Renal cortex interstitium (tissue), 11 donors: ENCODE measurements around the gene ALG5. TPM values are rescaled to one million over a fixed set of nuclear protein-coding genes. Genes with fewer than 3 reads are reported as not detected.

Source experiments
- DNase-seq, 11 donors: peaks; one replicate each; pipeline ENCODE4 v3.0.0-alpha.2; 2013; ENCODE audit warnings: low read depth in 9 of 11, low spot score in 4 of 11; ENCODE audit errors: extremely low read depth in 1 of 11
- polyA plus RNA-seq, 3 donors: library from polyadenylated mRNA; unstranded; fragments of 120-200 nt; gene quantifications; one replicate each; pipeline ENCODE4 v1.2.1, GENCODE V29; 2013; ENCODE audit not compliant: insufficient read length in 3 of 3

Gene ALG5
- polyA plus RNA-seq, 3 donors = 55.8 to 65.3 (median 56.8) TPM

- peak in 1 of 11 donors; percentile 13 for DNase-seq
Observed at GRCh38 chr13:36920616-36921185, 78.4 kb downstream of the ALG5 start.

GRCh38 chr13:36919833-36920615 is 79.1 kb downstream of the ALG5 start, which contains the start of gene SMAD9:
SMAD9 (minus strand) TSS chr13:36920238; CDS start chr13:36879689, 40,549 bp downstream.
- DNase-seq = peak in 7 of 11 donors; percentile 52 to 72 (median 64)

GRCh38 chr13:36919171-36919832 is 79.8 kb downstream of the ALG5 start:
- DNase-seq = peak in 7 of 11 donors; percentile 41 to 70 (median 57)

GRCh38 chr13:36918246-36919131 is 80.7 kb downstream of the ALG5 start:
- peak in 1 of 11 donors; percentile 32 for DNase-seq

- DNase-seq = peak in 2 of 11 donors; percentile 17 to 42
Observed at GRCh38 chr13:36917311-36917710, 81.8 kb downstream of the ALG5 start.

- no peak for DNase-seq
Observed at GRCh38 chr13:36915896-36916640, 83.1 kb downstream of the ALG5 start.

- DNase-seq = no peak
Observed at GRCh38 chr13:36915106-36915505, 84.0 kb downstream of the ALG5 start.

- no peak for DNase-seq
Observed at GRCh38 chr13:36914648-36915047, 84.5 kb downstream of the ALG5 start.

GRCh38 chr13:36913463-36913862 is 85.7 kb downstream of the ALG5 start:
- DNase-seq = no peak

- DNase-seq = no peak
Observed at GRCh38 chr13:36912973-36913372, 86.2 kb downstream of the ALG5 start.

- DNase-seq = no peak
Observed at GRCh38 chr13:36912369-36912768, 86.8 kb downstream of the ALG5 start.

- no peak for DNase-seq
Observed at GRCh38 chr13:36910545-36910944, 88.6 kb downstream of the ALG5 start.

GRCh38 chr13:36907821-36908220 is 91.3 kb downstream of the ALG5 start:
- no peak for DNase-seq

GRCh38 chr13:36907266-36907665 is 91.9 kb downstream of the ALG5 start:
- DNase-seq = no peak

GRCh38 chr13:36905944-36906343 is 93.2 kb downstream of the ALG5 start:
- no peak for DNase-seq

GRCh38 chr13:36903925-36904595 is 95.1 kb downstream of the ALG5 start:
- no peak for DNase-seq
